ENCODE results near the gene GPX8. TPM values are rescaled to one million over a fixed set of nuclear protein-coding genes. Genes with fewer than 3 reads are reported as not detected.

GPX8 gene
- total RNA-seq, 6 experiments from 2014 or later = 209 to 229 (median 220) TPM

- Mint-ChIP-seq H3K9me3 (no peaks in the 10 kb centered on the region), H3K4me3 (peak overlapping the region; percentile 82)
Observed at GRCh38 chr5:55173687-55174230, 13.8 kb downstream of the GPX8 start.

DNA sequence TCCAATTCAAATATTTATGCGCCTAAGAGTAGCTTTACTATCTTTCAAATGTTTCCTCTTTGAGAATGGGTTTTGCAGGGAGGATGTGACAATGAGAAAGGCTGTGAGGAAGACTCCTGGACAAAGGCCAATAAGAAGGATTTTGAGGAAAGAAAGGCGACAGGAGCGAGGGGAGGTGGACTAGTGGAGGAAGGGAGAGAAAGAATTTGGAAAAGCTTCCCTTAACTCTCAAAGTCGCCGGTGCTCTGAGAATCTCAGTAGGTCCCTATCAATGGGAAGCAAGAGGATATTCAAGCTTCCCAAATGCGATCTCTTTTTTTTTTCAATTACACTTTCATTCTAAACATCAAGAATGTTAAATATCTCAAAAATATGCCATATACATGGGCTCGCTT lies 15.8 kb downstream of the GPX8 start:
- Mint-ChIP-seq H3K27me3 (ENCODE audit: insufficient read depth) (peaks cover 37% of the 10 kb centered on the region), H3K36me3 (ENCODE audit: low read depth) (no peaks in the 10 kb centered on the region), H3K4me1 (ENCODE audit: low read depth) (peaks cover 39% of the 10 kb centered on the region), H3K27ac (no peak overlapping the region), H3K4me3 (peak overlapping the region; percentile 76), H3K9me3 (no peaks in the 10 kb centered on the region)
- TF ChIP-seq CTCF (IDR thresholded peaks at IDR 0.05) = no peak
- DNase-seq = no peak

More at GRCh38 chr5:55173687-55174230, 13.8 kb downstream of the GPX8 start:
- Mint-ChIP-seq H3K4me1 (ENCODE audit: low read depth) (peaks cover 45% of the 10 kb centered on the region), H3K27ac (peak overlapping the region; percentile 15; the same call in 1 of the 2 replicates), H3K27me3 (ENCODE audit: insufficient read depth) (peaks cover 31% of the 10 kb centered on the region), H3K36me3 (ENCODE audit: low read depth) (no peaks in the 10 kb centered on the region)
- TF ChIP-seq CTCF (IDR thresholded peaks at IDR 0.05) = no peak
- DNase-seq = no peak

- Mint-ChIP-seq H3K27ac (no peak overlapping the region), H3K4me3 (peak overlapping the region; percentile 76), H3K27me3 (ENCODE audit: insufficient read depth) (peaks cover 40% of the 10 kb centered on the region), H3K4me1 (ENCODE audit: low read depth) (peaks cover 39% of the 10 kb centered on the region), H3K9me3 (no peaks in the 10 kb centered on the region), H3K36me3 (ENCODE audit: low read depth) (no peaks in the 10 kb centered on the region)
- peak; percentile 45; the same call in 1 of the 2 replicates for TF ChIP-seq CTCF (IDR thresholded peaks at IDR 0.05)
- DNase-seq = no peak
Observed at GRCh38 chr5:55176176-55176818, 16.3 kb downstream of the GPX8 start.

- no peaks in the 10 kb centered on the region for H3K36me3 Mint-ChIP-seq (ENCODE audit: low read depth)
- peaks cover 42% of the 10 kb centered on the region for H3K27me3 Mint-ChIP-seq (ENCODE audit: insufficient read depth)
- no peak for TF ChIP-seq CTCF (IDR thresholded peaks at IDR 0.05)
- H3K4me3 Mint-ChIP-seq = peak overlapping the region; percentile 76; the same call in 1 of the 2 replicates
- no peaks in the 10 kb centered on the region for H3K9me3 Mint-ChIP-seq
- H3K27ac Mint-ChIP-seq = no peak overlapping the region
- peaks cover 39% of the 10 kb centered on the region for H3K4me1 Mint-ChIP-seq (ENCODE audit: low read depth)
- no peak for DNase-seq
Observed at GRCh38 chr5:55177078-55177477, 17.1 kb downstream of the GPX8 start.

DNA sequence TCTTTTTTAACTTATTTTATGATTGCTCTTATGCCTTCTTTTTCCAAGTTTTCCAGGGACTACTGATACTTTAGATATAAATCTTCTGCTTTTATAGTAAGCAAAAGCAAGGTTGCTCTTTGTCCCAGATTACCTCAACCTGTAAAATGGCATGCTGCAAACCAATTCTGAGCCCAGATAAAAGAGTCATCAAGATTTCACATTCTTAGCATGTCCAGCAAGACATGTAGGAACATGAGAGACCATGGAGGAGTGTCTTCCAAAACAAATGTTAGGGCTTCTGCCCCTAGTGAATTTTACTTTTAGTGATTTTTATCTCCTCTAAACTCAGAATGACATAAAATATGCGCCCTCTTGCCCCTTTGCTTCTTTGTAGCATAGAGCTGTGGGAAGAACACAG lies 20.0 kb downstream of the GPX8 start:
- peaks cover 20% of the 10 kb centered on the region for H3K4me1 Mint-ChIP-seq (ENCODE audit: low read depth)
- peaks cover 47% of the 10 kb centered on the region for H3K27me3 Mint-ChIP-seq (ENCODE audit: insufficient read depth)
- TF ChIP-seq CTCF (IDR thresholded peaks at IDR 0.05) = no peak
- no peak overlapping the region for H3K4me3 Mint-ChIP-seq
- no peaks in the 10 kb centered on the region for H3K36me3 Mint-ChIP-seq (ENCODE audit: low read depth)
- no peak for DNase-seq
- no peaks in the 10 kb centered on the region for H3K9me3 Mint-ChIP-seq
- no peak overlapping the region for H3K27ac Mint-ChIP-seq
